Endothelial cell of umbilical vein (primary cell): ENCODE data around the gene LRRC8E. TPM values are rescaled to one million over a fixed set of nuclear protein-coding genes. Genes with fewer than 3 reads are reported as not detected.

Experiments
- BruUV-seq: library from RNA; stranded (reverse); fragments of 400-500 nt; replicated peaks from 2 replicates; lab custom pipeline; 2021; lab: Mats Ljungman, UMichigan
- CTCF ChIA-PET: fragments of 300-600, 350-600 bp; sonication (Branson Sonifier 250); formaldehyde crosslinking; loops from one replicate; lab custom pipeline; 2021; ENCODE audit warnings: antibody characterized with exemption, inconsistent platforms; lab: Charles Lee
- POLR2A ChIA-PET: fragments of 300-600, 350-600 bp; sonication (Branson Sonifier 250); formaldehyde crosslinking; loops from one replicate; lab custom pipeline; 2021; ENCODE audit warnings: antibody characterized with exemption, inconsistent platforms; lab: Charles Lee
- DNase-seq: peaks from one replicate; pipeline ENCODE4 v3.0.0-alpha.2; 2011; ENCODE audit warnings: low read depth, low spot score
- FAIRE-seq: peaks from 2 replicates; lab custom pipeline; 2011; peaks lifted over from hg19 to GRCh38; lab: Jason Lieb, UNC
- H2AFZ ChIP-seq: 2 replicates; pipeline ENCODE4 v1.6.0; 2012; ENCODE audit warnings: low read depth, low read length, control low read depth, inconsistent platforms
- H3K27ac ChIP-seq: 2 replicates; pipeline ENCODE4 v1.5.1; 2011; ENCODE audit warnings: low read depth, mild to moderate bottlenecking, control low read depth, low read length, moderate library complexity; ENCODE audit not compliant: insufficient read depth
- H3K27me3 ChIP-seq, 2 experiments: 2 replicates each; pipeline versions ENCODE4 v1.6.0 to v1.6.1; 2011; ENCODE audit warnings: low read length in 2 of 2, mixed read lengths in 1 of 2; ENCODE audit not compliant: control insufficient read depth in 2 of 2, insufficient read depth in 2 of 2
- H3K36me3 ChIP-seq, 2 experiments: 2 replicates in 1 of 2; 3 replicates in 1 of 2; pipeline ENCODE4 v1.5.1; 2011; ENCODE audit warnings: low read length in 2 of 2, mild to moderate bottlenecking in 1 of 2, moderate library complexity in 1 of 2; ENCODE audit not compliant: control insufficient read depth in 2 of 2, insufficient read depth in 2 of 2; ENCODE audit errors: extremely low read depth in 1 of 2
- H3K4me1 ChIP-seq: 3 replicates; pipeline ENCODE4 v1.5.1; 2011; ENCODE audit warnings: mild to moderate bottlenecking, low read length; ENCODE audit not compliant: control insufficient read depth, insufficient read depth; ENCODE audit errors: extremely low read depth
- H3K4me2 ChIP-seq: 2 replicates; pipeline ENCODE4 v1.6.1; 2011; ENCODE audit warnings: low read length, control low read depth, mixed read lengths; ENCODE audit not compliant: insufficient read depth
- H3K4me3 ChIP-seq, 3 experiments: fragments of 200-600 bp in 1 of 3; sonication (generic), shearing (Covaris generic) in 1 of 3; replicated peaks in 1 of 3; 2 replicates each; pipeline ENCODE4 v1.5.1; 2011 to 2016; ENCODE audit warnings: control low read depth in 3 of 3, low read length in 3 of 3, mild to moderate bottlenecking in 2 of 3, inconsistent platforms in 1 of 3, low read depth in 1 of 3, moderate library complexity in 1 of 3; ENCODE audit not compliant: insufficient read depth in 1 of 3
- H3K79me2 ChIP-seq: 2 replicates; pipeline ENCODE4 v1.6.0; 2012; ENCODE audit warnings: low read length, inconsistent platforms; ENCODE audit not compliant: control insufficient read depth, insufficient read depth
- H3K9ac ChIP-seq: replicated peaks from 2 replicates; pipeline ENCODE3; 2011; ENCODE audit warnings: low read length, control low read depth; ENCODE audit not compliant: insufficient read depth; ENCODE audit errors: extremely low read depth
- H3K9me1 ChIP-seq: replicated peaks from 3 replicates; pipeline ENCODE4 v1.6.0; 2011; ENCODE audit warnings: mild to moderate bottlenecking, low read length; ENCODE audit not compliant: control insufficient read depth, insufficient read depth; ENCODE audit errors: extremely low read depth
- H3K9me3 ChIP-seq: replicated peaks from 2 replicates; pipeline ENCODE4 v1.5.1; 2012; ENCODE audit warnings: low read length, inconsistent platforms; ENCODE audit not compliant: control insufficient read depth, insufficient read depth
- H4K20me1 ChIP-seq: replicated peaks from 2 replicates; pipeline ENCODE3; 2011; ENCODE audit warnings: mild to moderate bottlenecking, low read length; ENCODE audit not compliant: control insufficient read depth, insufficient read depth; ENCODE audit errors: extremely low read depth
- CTCF ChIP-seq, 2 donors: IDR thresholded peaks; 1 replicate in 1 of 2; 2 replicates in 1 of 2; pipeline ENCODE4 v1.5.1; 2011; ENCODE audit warnings: low read length in 2 of 2, mild to moderate bottlenecking in 2 of 2, moderate library complexity in 2 of 2, control low read depth in 1 of 2, inconsistent platforms in 1 of 2, low read depth in 1 of 2; ENCODE audit not compliant: insufficient read depth in 1 of 2; ENCODE audit errors: extremely low read depth in 1 of 2
- FOS ChIP-seq: IDR thresholded peaks from 2 replicates; pipeline ENCODE4 v1.6.1; 2011; ENCODE audit warnings: mild to moderate bottlenecking, low read length, moderate library complexity, borderline replicate concordance; ENCODE audit not compliant: insufficient read depth
- GATA2 ChIP-seq: IDR thresholded peaks from 2 replicates; pipeline ENCODE4 v1.7.0; 2011; ENCODE audit warnings: low read depth, mild to moderate bottlenecking, moderate library complexity, mixed read lengths, low read length; ENCODE audit not compliant: insufficient read length, insufficient read depth
- JUN ChIP-seq: IDR thresholded peaks from 2 replicates; pipeline ENCODE4 v1.6.1; 2011; ENCODE audit warnings: borderline replicate concordance, low read depth; ENCODE audit not compliant: insufficient read length, insufficient read depth
- MAX ChIP-seq: IDR thresholded peaks from 2 replicates; pipeline ENCODE4 v1.6.1; 2011; ENCODE audit not compliant: insufficient read depth, insufficient read length
- MYC ChIP-seq: IDR thresholded peaks from one replicate; pipeline ENCODE4 v1.6.1; 2011; ENCODE audit warnings: mild to moderate bottlenecking, low read depth, low read length
- POLR2A ChIP-seq: IDR thresholded peaks from 2 replicates; pipeline ENCODE4 v1.6.1; 2012; ENCODE audit warnings: low read depth, mild to moderate bottlenecking, control low read depth, low read length
- POLR2AphosphoS5 ChIP-seq: IDR thresholded peaks from 2 replicates; pipeline ENCODE4 v1.6.1; 2012; ENCODE audit warnings: low read depth, mild to moderate bottlenecking, control low read depth, low read length, moderate library complexity; ENCODE audit not compliant: insufficient read depth
- dilution Hi-C: fragments of 300-500 bp; cut with MboI; formaldehyde crosslinking; loops from one replicate; pipeline ENCODE4 v1.15.0; 2019; ENCODE audit warnings: low sequenced_read_pairs; ENCODE audit not compliant: extremely low pct_ligation_motif_present
- intact Hi-C: fragments of 100-400 bp; cut with micrococcal nuclease; formaldehyde crosslinking; loops from one replicate; pipeline ENCODE4 v1.10.0; 2022
- polyA plus RNA-seq, 4 experiments: library from polyadenylated mRNA; depleted of rRNA in 3 of 4; stranded (reverse) in 3 of 4; unstranded in 1 of 4; fragments of >200 nt; gene quantifications; 2 replicates each; pipeline versions ENCODE4 v1.2.1 to v1.2.3, GENCODE V29; 2011 to 2012; ENCODE audit warnings: missing spikeins in 1 of 4
- total RNA-seq: library from RNA; stranded (reverse); gene quantifications from 2 replicates; pipeline ENCODE4 v1.2.3, GENCODE V29; 2021

Gene LRRC8E
- total and polyA plus RNA-seq, 2 donors (not counting 3 experiments of a cell fraction or from before 2014, with no cell fraction given): 1.1 to 1.6 TPM

GRCh38 chr19:7927605-7928333, 39.5 kb downstream of the LRRC8E start:
- H3K9me3 ChIP-seq: no peaks in the 10 kb centered on the region
- TF ChIP-seq POLR2AphosphoS5 (peak; percentile 10), POLR2A (no peak), JUN (no peak), MAX (no peak), MYC (no peak), GATA2 (no peak), CTCF (IDR thresholded peaks at IDR 0.05; ENCODE audit: extremely low read depth in 1 of 2, insufficient read depth in 1 of 2, low read depth in 1 of 2, low read length in 2 of 2) (no peak), FOS (no peak)
- ChIA-PET CTCF (interaction anchor here (1.1 to 3.9 kb wide), 3 partner anchors 8 to 17 kb away, joined by 4 to 41 read pairs (median 10); partner anchors contain the start of genes SNAPC2 and TIMM44), POLR2A (no interaction called here)
- peaks cover 17% of the 10 kb centered on the region for H3K4me1 ChIP-seq
- H3K9me1 ChIP-seq: no peaks in the 10 kb centered on the region
- no peaks in the 10 kb centered on the region for H3K79me2 ChIP-seq
- H3K9ac ChIP-seq: no peak overlapping the region
- dilution Hi-C loops: no loop called here
- H3K36me3 ChIP-seq: peaks cover 2 to 21% of the 10 kb centered on the region in 2 experiments
- DNase-seq (no peak), FAIRE-seq (no peak)
- no TSS peak for BruUV-seq
- no peak overlapping the region for H2AFZ ChIP-seq
- no peaks in the 10 kb centered on the region for H3K27me3 ChIP-seq
- intact Hi-C loops: no loop called here
- no peaks in the 10 kb centered on the region for H4K20me1 ChIP-seq
- H3K4me3 ChIP-seq: no peak overlapping the region
- H3K4me2 ChIP-seq: no peak overlapping the region
- peak overlapping the region; percentile 59 for H3K27ac ChIP-seq
